ENCODE measurements around the gene ATP8B4.

DNA sequence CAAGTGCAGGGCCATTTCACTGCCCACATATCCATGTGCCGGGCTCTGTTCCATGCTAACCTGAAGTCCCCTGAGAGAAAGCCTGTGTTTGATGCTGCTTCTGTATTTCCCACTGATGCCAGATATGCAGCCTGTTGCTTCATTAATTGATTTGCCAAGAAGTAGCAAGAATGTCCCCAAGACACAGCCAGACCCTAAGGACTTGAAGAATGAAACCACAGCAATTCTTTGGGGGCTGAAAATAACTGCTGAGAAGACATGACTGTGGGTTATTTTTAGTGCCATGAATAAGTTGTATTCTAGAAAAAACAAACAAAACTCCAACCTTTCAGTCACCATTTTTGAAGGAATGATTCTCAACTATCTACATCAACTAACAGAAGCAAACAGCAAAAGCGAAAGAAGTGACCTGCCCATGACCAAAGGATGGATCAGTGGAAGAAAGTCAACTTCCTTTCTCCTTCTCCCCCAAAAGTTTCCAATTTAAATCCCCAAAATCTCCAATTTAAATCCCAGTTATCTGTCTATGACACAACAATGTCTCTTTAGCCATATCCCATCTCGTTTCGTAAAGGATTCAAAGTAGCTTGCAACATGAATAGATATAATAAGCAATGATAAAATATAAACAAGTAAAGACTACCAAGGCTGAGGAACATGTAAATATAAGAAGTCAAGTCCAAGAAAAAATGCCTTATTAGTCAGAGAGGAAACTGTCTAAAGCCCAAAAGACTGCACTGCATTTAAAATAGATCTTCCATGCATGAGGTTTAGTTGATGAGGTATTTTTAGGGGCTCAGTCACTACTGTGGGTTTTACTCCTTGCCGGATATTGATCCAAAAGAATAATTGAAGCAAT lies 271.4 kb downstream of the ATP8B4 start:
- TF ChIP-seq, protein P1, sequence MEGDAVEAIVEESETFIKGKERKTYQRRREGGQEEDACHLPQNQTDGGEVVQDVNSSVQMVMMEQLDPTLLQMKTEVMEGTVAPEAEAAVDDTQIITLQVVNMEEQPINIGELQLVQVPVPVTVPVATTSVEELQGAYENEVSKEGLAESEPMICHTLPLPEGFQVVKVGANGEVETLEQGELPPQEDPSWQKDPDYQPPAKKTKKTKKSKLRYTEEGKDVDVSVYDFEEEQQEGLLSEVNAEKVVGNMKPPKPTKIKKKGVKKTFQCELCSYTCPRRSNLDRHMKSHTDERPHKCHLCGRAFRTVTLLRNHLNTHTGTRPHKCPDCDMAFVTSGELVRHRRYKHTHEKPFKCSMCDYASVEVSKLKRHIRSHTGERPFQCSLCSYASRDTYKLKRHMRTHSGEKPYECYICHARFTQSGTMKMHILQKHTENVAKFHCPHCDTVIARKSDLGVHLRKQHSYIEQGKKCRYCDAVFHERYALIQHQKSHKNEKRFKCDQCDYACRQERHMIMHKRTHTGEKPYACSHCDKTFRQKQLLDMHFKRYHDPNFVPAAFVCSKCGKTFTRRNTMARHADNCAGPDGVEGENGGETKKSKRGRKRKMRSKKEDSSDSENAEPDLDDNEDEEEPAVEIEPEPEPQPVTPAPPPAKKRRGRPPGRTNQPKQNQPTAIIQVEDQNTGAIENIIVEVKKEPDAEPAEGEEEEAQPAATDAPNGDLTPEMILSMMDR (IDR thresholded peaks at IDR 0.05; ENCODE audit: low read depth, low read length), result no peak
- no peak for TF ChIP-seq MYC (IDR thresholded peaks at IDR 0.05; ENCODE audit: low read depth, low read length)

Data from NB4 (cell line).